HG03520 (cell line): ENCODE measurements around the gene MBP.

Source experiments
- ATAC-seq: cut with Tn5 transposase; IDR thresholded peaks from one replicate; pipeline ENCODE4 v1.9.1; 2021; ENCODE audit warnings: mild to moderate bottlenecking, moderate library complexity; ENCODE audit not compliant: unreplicated experiment

The MBP gene

GRCh38 chr18:77132369-77133050 lies at the start of gene MBP:
MBP (minus strand) TSS chr18:77132783; CDS start chr18:77105261, 27,522 bp downstream.
- ATAC-seq = peak; percentile 54

- no peak for ATAC-seq
Observed at GRCh38 chr18:77181950-77182707, 49.5 kb upstream of the MBP start.

GRCh38 chr18:77178559-77178958 lies 46.0 kb upstream of the MBP start:
- no peak for ATAC-seq

- ATAC-seq = no peak
Observed at GRCh38 chr18:77177009-77177408, 44.4 kb upstream of the MBP start.

GRCh38 chr18:77173275-77174030 lies 40.9 kb upstream of the MBP start:
- no peak for ATAC-seq

GRCh38 chr18:77170890-77171410 lies 38.4 kb upstream of the MBP start:
- no peak for ATAC-seq

GRCh38 chr18:77168811-77169311 lies 36.3 kb upstream of the MBP start:
- no peak for ATAC-seq

- ATAC-seq = no peak
Observed at GRCh38 chr18:77167251-77167650, 34.7 kb upstream of the MBP start.

- ATAC-seq = no peak
Observed at GRCh38 chr18:77166523-77166922, 33.9 kb upstream of the MBP start.

- ATAC-seq = no peak
Observed at GRCh38 chr18:77165503-77166188, 33.1 kb upstream of the MBP start.

GRCh38 chr18:77164763-77165485 lies 32.3 kb upstream of the MBP start:
- ATAC-seq = no peak

- no peak for ATAC-seq
Observed at GRCh38 chr18:77164026-77164425, 31.4 kb upstream of the MBP start.

- ATAC-seq = no peak
Observed at GRCh38 chr18:77162580-77162979, 30.0 kb upstream of the MBP start.

- ATAC-seq = no peak
Observed at GRCh38 chr18:77161961-77162360, 29.4 kb upstream of the MBP start.

GRCh38 chr18:77161383-77161782 lies 28.8 kb upstream of the MBP start:
- no peak for ATAC-seq

GRCh38 chr18:77160515-77160914 lies 27.9 kb upstream of the MBP start:
- no peak for ATAC-seq

GRCh38 chr18:77157312-77157711 lies 24.7 kb upstream of the MBP start:
- no peak for ATAC-seq

- no peak for ATAC-seq
Observed at GRCh38 chr18:77155031-77155430, 22.4 kb upstream of the MBP start.

- ATAC-seq = no peak
Observed at GRCh38 chr18:77153404-77153803, 20.8 kb upstream of the MBP start.
